Activated CD4-positive, alpha-beta T cell treated with anti-CD3 and anti-CD28 coated beads for 4 hours (primary cell): ENCODE measurements around the gene PRR23E.

Source experiments
- DNase-seq, 2 donors: peaks; one replicate each; pipeline ENCODE4 v3.0.0-alpha.2; 2020

PRR23E gene

DNA sequence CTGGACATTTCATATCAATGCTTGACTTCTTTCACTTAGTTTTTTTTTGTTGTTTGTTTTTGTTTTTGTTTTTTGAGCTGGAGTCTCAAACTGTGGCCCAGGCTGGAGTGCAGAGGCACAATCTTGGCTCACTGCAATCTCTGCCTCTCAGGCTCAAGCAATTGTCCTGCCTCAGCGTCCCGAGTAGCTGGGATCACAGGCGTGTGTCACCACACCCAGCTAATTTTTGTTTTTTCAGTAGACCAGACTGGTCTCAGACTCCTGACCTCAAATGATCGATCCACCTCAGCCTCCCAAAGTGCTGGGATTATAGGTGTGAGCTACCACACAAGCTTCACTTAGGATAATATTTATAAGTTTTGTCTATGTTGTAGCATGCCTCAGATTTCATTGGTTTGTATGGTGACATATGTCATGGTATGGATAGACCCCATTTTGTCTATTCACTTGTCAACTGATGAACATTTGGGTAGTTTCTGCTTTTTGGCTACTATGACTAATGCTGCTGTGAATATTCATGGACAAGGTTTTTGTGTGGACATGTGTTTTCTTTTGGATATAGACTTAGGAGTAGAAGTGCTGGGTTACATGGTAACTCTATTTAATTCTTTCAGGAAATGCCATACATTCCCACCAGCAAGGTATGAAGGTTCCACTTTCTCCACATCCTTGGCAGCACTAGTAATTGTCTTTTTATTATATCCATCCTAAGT, 6.8 kb upstream of the PRR23E start:
- no peak for DNase-seq

DNA sequence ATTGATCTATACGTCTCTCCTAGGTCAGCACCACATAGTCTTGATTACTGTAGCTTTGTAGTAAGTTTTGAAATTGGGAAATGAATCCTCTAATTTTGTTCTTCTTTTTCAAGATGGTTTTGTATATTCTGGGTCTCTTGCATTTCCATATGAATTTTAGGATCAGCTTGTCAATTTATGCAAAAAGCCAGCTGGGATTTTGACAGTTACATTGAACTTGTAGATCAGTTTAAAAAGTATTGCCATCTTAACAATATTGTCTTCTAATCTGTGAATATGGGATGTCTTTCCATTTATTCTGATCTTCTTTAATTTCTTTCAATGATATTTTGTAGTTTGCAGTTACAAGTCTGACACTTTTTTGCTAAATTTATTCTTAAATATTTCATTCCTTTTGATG, 5.6 kb upstream of the PRR23E start:
- DNase-seq: no peak

DNA sequence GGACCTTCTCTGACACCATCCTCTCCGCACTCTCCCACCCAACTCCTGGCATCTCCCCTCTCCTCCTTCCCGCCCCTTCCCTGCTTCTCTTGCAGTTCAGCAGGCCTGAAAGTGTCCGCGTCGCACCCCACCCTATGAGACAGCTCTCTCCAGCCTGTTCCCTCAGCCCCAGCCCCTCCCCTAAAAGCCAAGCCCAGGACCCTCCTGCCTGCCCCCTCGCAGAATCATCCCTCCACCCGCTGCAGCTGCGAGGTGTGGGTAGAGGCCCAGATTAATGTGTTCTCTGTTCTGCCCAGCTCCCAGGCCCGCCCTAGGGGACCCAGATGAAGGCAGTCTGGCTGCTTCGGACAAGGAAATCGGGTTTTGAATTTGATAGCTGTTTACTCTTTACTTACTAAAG, 410 bp downstream of the PRR23E start:
- no peak for DNase-seq

DNA sequence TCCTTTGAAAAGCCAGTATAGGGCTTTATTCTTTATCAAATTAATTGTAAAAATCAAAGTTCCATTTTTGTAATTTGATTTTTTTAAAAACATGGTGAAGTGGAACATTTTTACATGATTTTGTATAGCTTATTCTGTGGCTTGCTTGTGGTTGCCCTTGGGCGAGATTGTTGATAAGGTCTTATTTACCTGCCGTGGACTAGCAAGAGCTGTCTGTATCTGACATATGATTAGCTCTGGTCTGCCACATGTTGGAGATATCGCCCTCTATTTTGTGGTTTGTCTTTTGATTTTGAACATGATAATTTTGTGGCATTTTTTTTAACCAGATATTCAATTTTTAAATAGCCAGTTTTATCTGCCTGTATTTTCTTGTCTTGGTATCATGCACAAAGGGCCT, 844 bp downstream of the PRR23E start:
- DNase-seq: no peak

DNA sequence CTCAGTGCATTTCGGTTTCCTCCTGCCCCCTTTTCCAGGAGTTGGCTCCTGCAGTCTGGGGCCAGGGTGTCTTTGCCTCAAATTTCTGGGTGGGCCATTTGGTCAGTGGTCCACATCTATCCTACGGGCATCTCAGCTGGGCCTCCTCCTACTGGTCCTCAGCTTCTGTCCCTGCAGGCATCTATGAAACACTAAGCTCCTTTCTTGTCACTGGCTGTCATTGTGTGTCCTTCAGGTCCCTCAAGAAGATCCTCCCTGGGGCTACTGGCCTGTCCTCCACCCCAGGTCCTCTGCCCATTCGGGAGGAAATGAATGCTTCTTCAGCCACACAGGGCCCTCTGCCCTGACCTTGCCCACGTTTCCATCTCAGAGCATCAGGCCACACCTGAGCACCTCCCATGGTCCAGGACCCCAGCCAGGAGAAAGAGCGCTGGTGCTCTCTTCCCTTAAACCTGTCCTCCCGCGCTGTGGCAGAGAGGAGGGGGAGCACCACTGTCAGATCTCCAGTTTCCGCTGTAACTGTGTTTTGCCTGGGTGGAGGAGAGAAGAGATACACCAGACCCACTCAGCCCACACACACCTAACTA, 1.8 kb downstream of the PRR23E start:
- DNase-seq: no peak

DNA sequence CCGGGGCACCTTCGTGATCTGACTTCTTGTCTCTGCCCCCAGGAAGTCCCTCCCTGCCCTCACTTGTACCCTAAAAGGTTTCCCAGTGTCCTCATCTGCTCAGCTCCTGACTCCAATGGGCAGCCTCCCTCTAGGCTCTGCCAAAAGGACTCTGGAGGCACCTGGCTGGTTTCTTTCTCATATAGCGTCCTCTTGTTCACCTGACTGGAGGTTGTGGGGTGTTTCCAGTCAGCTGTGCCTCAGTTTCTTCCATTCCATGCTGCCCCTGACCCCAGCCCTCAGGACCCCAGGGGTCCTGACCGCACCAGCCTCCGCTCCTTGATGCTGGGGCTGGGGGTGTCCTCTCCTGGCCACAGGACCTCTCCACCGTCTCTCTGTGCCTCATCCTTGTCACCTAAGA, 2.5 kb downstream of the PRR23E start:
- no peak for DNase-seq

DNA sequence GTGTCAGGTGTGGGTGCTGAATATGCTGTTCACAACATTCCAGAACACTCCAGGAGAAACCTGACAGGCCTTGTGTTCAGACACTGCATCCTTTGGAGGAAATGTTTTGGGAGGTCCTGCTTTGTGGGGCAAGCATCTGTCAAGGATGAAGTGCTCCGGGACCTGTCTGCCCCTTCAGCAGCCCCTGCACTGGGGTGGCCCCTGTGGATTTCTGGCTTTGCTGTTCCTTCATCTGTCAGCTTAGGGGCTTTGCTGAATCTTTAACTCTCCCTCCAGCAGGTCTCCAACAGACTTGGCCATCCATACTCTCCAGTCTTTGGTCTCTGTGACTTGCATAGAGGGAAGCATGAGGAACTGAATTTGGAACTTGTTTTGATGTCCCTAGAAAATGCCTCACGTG, 3.1 kb downstream of the PRR23E start:
- DNase-seq: no peak

DNA sequence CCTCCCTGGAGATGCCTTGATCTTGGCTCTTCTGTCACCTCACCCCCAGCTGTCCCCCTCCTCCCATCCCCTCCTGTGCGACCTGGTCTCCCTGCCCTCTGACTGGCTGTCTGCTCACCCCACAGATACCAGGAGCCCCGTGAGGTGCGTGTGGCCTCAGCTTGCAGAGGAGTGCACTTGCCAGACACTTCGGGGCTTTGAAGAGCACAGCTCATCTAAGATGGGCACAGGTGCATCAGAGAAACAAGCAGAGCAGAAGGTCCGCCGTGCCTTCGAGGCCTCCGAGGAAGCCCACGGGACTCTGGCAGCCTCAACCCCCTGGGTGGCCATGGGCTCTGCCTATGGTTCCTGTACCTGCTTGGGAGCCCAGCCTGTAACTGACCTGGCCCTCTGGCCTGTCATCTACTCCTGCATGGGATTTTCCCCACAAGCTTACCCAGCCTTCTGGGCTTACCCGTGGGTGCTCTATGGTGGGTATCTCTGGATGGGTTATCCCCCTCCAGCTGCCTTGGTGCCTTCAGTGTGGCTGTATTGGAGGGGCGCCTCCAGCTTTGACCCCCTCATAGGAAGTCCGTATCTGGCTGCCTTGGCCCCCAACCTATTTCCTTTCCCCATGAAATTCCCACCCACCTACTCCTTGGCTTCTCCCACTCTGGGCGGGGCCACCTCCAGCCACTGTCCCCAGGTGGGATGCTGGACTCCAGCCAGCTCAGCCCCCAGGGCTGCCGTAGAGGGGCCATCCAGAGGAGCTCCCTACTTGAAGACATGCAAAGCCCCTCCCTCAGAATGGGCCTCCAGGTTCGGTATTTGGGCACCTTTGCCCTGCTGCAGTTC, 3.8 kb downstream of the PRR23E start:
- DNase-seq: no peak

DNA sequence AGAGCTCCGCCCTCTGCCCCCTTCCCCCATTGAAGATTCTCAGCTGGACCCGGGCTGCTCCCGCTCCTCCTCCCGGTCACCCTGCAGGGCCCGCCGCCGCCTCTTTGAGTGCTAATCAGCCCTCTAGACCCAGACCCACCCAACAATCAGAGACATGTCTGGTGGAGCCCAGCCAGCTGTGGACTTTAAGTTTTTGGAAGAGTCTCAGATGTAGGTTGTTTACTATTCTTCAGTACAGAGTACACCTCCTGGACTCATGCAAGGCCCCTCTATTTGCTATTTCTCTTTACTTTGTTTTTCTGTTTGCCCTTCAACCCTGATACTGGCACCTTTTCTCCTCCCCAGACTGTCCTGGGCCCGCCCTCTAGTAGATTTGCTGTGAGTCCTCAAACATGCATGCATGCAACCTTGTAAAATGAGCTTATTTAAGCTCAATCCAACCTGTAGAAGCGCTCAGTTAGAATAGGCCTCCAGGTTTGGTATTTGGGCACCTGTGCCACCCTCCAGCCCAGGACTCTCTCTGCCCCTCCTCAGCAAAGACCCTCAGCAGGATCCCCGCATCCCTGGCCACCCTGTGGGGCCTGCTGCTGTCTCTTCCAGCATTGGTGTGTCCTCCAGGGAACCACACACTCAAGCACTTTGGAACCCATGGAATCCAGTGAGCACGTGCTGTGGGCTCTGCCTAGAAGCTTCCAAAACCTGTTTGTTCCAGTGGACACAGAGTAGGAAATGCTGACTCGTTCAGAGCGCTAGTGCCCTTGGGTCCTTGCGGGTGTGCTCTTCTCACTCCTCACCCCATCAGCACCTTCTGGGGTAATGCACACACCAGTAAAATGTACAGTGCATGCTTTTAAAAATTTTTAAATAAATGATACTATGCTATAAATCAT, 4.6 kb downstream of the PRR23E start:
- DNase-seq: no peak

DNA sequence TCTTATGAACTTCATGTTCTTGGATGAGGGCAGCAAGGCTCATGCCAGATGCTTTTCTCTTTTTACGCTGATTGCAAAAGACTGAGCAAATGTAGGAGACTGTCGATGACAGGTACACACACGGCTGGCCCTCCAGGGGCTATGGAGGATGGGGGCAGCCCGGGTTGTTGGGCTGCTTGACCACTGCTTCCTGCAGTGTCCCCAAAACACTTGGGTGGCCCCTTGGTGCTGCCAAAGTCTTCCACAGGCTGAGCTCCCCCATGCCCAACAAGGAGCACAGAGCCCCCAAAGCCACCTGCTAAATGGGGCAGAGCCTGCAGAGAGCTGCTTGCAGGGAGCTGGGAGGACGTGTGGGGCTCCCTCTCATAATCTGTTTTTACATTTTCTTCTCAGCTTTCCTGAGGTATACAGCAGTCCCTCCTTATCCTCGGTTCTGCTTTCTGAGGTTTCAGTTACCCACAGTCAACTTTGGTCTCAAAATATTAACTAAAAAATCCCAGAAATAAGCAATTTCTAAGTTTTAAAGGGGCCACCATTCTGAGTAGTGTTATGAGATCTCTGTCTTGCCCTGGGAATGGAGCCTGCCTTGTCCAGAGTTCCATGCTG, 7.3 kb downstream of the PRR23E start:
- DNase-seq: no peak

DNA sequence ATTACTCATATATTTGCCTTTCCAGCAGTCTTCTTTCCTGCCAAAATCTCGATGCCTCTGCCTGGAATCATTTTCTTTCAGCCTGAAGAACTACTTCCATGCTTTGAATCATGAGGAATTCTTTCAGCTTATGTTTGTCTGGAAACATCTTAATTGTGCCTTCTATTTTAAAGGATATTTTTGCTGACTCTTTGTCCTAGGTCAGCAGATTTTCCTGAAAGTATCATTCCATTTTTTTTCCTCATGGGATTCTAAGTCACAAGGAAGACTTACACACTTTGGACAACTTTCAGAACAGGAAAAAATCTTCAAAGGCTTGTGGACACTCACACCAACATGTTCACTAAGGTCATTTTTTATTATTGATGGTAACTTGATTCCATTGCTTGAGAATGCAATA, 10.1 kb downstream of the PRR23E start:
- no peak for DNase-seq

DNA sequence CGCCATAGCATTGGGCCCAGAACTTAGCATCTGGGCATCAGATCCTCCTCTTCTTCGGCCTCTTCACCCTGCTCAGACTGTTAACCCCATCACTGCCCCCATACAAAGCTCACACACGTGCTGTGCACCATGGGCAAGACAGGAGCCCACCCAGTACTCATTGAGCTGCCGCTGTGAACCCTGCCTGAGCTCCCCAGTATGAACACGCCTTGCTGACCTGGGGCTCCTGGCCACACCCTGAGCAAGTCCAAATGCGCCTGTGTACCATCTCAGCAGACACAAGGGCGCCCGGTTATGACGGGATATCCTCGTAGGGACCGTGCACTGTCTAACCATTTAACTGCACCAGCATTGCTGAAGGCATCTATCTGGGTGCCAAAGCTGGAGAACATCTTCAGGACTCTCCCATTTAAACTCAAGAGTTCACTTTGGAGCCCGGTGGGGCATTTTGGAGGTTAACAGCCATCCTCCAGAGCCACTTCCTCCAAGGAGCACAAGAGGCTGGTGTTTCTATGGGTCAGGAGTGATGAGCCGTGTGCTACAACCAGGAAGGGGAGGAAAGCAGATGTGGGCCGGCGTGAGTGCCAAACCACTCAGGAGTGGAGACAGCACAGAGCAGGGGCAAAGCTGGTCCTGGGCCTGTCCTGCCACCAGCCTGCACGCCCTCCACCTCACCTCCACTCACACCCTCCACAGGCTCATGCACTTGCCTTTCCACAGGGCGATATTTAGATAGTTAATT, 12.1 kb downstream of the PRR23E start:
- DNase-seq: no peak

DNA sequence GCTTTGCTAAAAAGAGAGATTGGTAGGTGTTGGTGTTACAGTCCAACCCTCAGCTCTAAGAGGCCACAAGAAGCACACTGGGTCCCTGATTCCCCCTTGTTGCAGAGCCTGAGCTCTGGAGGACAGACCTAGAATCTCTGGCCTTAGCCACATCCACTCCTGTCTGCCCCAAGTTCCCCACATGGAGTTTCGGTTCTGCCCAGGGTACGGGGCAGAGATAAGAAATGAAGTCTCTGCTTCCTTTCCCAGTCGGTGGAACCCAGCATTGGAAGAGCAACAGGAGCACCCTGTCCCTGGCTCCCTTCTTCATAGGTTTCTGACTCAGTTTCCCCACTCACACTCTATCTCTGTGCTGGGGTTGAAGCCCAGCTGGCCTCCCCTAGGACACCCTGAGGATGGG, 13.2 kb downstream of the PRR23E start:
- no peak for DNase-seq

DNA sequence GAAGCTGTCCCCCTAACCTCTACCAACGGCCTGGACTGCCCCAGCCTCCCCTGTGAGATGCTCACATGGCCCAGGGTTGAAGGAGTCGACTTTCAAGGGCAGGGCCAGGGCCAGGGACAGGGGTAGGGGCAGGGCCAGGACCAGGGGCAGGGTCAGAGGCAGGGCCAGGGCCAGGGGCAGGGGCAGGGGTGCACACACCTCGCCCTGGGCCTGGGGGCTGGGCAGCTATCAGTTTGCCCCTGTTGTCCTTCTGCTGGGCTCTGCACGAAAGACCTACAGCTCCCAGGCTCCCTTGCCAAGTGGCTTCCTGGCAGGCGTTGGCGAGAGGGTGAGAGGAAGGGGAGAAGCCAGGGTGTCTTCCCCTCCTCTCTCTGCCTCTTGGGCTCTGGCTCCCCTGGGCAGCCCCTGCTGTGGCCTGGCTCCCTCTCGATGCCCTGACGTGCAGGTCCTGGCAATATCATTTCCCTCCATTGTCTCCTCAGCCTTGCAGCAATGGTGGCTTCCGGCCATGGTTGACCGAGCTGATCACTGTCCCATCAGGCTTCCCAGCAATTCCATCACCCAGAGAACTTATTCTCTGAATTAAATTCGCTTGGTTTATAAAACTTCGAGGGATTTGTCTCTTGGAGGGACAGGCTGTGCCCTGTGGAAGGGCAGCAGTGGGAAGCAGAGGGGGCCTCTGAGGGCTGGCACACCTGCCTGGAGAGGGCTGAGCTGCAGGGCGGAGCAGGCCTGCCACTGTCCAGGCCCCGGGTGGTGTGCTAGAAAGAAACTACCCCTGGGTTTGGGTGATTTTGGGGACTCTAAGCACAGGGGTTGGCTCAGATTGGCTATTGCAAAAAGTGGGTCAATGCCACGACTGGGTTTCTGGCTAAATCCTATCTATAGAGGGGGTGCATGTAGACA, 13.9 kb downstream of the PRR23E start:
- no peak for DNase-seq

DNA sequence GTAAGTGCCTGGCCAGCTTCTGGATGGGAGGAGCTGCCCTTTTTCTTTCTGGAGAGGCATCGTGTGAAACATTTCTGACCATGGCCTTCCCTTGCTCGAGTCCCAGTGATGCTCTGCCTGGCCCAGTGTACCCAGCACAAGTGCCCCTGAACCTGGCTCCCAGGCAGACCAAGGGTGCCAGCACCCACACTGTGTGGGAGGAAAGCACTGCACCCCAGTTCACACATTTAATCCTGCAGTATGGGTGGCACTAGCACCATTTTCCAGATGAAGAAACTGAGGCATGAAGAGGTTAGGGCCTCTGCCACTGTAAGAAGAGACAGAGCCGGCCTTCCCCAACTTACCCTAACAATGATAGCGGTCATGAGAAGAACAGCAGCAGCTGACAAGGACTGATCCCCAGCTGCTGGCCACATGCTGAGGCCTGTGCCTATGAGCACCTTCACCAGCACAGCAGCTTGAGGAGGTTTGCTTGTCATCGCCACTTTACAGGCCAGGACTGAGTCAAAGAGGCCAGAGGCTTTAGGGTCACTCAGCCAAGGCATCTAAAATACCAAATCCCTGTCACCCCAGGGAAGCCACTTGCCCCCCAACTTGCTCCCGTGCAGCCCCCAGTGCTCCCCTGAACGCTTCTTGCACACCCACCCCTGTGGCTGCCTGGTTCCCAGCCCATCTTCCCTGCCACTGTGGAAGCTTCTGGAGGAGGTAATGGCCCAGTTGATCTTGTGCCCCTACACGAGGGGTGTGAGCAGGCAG, 15.0 kb downstream of the PRR23E start:
- DNase-seq: no peak

DNA sequence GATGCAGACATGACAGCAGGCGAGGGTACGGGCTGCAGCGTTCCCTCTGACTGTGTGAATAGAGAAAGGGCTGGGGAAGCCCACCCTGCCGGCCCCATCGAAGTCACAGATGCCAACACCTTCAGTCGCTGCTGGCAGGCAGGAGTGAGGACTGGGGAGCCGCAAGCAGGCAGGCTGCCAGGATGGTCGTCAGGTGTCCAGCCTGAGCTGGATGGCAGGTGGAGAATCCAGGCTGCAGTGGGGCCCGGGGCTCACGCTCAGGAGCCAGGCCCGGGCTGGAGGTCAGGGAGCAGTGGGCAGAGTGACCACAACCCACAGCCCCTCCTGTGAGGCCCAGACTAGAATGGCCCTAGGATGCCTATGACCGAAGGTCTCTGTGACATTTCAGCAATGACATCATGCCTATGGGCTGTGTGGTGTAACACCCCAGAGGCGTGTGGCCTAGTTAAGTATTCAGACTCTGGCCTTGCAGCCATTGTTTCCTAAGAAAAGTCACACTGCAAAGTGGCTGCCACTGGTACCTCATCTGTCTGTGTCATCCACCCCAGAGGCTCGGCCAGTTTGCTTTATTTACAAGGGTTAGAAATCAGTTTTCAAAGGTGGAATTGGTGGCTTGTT, 15.7 kb downstream of the PRR23E start:
- DNase-seq: no peak

DNA sequence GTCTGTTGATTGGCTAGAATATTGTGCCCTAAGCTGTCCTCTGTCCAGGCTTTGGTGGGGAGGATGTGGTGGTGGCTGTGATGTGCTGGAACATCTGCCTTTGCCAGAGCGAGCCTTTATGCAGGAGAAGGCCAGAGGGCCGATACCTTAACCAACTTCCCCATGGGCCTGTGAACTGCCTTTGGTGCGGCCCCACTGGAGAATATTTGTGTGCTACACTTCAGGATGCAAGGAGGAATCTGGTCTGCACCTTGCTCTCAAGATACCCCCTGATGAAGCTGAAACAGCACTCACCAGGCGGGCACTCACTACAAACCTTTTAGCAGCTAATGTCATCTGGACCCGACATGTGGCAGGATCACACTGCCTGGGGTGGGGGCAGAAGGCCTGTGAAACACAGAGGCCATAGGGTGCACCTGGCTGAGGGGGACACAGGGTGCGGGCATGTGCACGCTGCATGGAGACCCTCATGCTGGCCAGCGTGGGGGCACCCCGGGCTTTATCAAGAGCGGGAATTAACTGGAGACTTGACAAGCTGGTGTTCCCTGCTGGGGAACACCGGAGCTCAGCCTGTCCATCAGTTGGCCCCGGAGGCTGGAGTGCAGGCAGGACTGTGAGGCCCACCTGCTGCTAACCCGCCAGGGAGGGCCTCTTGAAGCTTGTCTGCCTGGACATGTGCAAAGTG, 16.4 kb downstream of the PRR23E start:
- no peak for DNase-seq

DNA sequence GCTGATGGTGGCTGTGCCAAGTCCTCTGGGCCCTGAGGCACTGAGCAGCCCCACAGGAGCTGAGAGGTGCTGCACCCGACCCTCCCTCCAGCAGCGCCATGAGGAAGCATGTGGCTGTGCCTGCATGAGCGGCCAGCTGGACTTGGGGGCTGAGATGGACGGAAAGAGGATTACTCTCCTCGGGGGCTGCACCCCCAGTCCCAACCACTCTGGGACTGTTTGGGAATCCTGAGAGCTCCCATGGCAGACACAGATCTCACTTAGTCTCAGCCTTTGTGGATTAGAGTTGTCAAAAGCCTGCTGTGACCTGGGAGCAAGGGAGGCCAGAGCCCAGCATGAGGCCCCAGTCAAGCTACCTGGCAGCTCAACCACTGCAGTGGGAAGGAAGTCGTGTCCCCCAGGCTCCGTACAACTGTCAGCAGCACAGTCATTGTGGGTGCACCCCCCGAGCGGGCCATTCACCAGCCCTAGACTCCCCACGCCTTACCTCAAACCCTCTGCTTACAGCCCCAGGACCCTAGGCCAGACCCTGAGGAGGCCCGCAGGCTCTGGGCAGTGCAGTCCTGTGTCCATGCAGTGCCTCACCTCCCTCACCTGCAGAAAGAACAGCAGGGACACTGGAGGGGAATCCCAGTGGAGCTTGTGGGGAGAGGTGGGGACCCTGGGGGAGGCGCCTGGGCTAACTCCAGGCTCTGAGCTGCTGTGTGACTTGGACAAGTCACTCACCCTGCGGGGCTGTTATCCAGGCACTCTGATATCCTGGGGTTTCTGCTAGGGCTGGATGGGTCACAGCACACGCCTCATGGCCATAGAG, 17.1 kb downstream of the PRR23E start:
- no peak for DNase-seq
